Fibroblast of skin of left biceps (primary cell): ENCODE data around the gene MMP14.
A peak's percentile ranks its signal among the peaks of the same experiment; 100 is the strongest.
"Not testable (repeated sequence)": the region's sequence is repeated elsewhere in the genome, so short reads cannot be mapped to it uniquely, and the experiment has no call there.

Experiments
- DNase-seq, 2 experiments: peaks; one replicate each; pipeline ENCODE4 v3.0.0-alpha.2; 2013; ENCODE audit warnings: low read depth in 2 of 2

The MMP14 gene

GRCh38 chr14:22841769-22842168, 5.4 kb downstream of the MMP14 start:
- no peak for DNase-seq

DNA sequence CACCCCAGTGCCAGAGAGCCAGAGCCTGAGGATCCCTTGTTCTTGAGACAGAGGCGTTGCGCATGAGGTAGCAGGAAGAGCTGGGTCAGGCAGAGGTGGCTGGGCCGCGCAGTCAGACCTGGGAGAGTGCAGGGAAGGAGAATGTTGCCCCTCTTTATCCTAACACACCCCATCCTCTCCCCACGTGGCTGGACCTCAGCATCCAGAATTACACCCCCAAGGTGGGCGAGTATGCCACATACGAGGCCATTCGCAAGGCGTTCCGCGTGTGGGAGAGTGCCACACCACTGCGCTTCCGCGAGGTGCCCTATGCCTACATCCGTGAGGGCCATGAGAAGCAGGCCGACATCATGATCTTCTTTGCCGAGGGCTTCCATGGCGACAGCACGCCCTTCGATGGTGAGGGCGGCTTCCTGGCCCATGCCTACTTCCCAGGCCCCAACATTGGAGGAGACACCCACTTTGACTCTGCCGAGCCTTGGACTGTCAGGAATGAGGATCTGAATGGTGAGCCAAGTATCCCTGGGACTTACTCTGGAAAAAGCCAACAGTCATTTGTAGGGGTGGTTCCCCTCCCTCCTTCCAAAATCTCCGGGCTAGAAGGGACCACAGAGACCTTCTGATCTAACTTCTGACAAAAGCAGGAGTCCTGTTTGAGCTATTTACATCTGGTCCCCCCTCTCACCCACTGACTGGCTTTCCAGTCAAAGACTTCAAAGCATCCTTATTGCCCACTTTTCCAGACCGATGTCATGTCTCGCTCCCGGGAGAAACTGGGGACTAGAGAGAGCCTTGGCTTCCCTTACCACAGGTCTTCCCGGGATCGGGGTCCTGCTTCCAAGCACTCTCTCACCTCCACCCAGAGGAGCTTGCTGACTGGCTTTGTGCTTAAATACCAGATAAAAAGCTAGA, 6.1 kb downstream of the MMP14 start:
- DNase-seq: no peak

GRCh38 chr14:22843123-22843925, 6.9 kb downstream of the MMP14 start:
- DNase-seq: no peak

- no peak for DNase-seq
These were observed 8.1 kb downstream of the MMP14 start for GRCh38 chr14:22844221-22845102.

DNA sequence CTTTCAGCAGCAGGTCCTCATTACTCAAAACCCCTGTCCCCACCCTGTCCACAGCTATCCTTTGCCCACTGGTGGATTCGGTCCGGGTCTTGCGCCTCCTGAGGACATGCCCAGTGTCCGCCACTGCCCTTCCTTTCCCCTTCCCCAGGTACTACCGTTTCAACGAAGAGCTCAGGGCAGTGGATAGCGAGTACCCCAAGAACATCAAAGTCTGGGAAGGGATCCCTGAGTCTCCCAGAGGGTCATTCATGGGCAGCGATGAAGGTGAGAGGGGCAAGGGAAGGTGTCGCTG, 8.7 kb downstream of the MMP14 start:
- DNase-seq: no peak

DNA sequence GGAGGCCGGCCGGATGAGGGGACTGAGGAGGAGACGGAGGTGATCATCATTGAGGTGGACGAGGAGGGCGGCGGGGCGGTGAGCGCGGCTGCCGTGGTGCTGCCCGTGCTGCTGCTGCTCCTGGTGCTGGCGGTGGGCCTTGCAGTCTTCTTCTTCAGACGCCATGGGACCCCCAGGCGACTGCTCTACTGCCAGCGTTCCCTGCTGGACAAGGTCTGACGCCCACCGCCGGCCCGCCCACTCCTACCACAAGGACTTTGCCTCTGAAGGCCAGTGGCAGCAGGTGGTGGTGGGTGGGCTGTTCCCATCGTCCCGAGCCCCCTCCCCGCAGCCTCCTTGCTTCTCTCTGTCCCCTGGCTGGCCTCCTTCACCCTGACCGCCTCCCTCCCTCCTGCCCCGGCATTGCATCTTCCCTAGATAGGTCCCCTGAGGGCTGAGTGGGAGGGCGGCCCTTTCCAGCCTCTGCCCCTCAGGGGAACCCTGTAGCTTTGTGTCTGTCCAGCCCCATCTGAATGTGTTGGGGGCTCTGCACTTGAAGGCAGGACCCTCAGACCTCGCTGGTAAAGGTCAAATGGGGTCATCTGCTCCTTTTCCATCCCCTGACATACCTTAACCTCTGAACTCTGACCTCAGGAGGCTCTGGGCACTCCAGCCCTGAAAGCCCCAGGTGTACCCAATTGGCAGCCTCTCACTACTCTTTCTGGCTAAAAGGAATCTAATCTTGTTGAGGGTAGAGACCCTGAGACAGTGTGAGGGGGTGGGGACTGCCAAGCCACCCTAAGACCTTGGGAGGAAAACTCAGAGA, 9.6 kb downstream of the MMP14 start:
- DNase-seq: no peak

- DNase-seq: no peak
These were observed 10.5 kb downstream of the MMP14 start for GRCh38 chr14:22846811-22847307.

DNA sequence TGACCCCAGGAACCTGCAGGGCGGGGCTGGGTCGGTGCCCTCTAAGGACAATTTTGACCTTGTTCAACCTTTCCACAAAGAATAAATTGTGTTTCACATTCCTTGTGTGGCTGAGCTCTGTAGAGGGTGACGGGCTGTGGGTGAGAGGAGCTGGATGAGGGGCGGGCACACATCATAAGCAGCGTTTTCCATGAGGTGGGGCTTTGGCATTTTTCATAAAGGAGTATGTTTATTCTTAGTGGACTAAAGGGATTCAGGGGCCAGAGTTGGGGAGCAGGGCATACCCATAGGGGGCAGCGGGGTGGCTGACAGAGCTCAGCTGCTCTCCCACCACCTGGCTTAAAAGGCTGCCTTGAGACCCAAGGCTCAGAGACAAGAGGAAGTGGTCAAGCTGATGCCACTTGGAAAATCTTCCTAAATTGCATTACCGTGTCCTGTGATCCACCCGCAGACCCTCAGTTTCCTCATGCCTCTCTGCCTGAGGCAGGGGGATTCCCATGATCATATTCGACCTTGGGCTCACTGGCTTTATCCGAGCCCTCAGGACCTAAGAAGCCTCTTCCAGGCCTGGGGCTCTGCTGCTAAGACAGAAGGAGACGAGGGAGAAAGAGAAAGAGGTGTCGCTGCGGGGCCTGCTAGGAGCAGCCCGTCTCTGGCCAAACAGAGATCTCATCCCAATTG, 11.4 kb downstream of the MMP14 start:
- DNase-seq: no peak

DNA sequence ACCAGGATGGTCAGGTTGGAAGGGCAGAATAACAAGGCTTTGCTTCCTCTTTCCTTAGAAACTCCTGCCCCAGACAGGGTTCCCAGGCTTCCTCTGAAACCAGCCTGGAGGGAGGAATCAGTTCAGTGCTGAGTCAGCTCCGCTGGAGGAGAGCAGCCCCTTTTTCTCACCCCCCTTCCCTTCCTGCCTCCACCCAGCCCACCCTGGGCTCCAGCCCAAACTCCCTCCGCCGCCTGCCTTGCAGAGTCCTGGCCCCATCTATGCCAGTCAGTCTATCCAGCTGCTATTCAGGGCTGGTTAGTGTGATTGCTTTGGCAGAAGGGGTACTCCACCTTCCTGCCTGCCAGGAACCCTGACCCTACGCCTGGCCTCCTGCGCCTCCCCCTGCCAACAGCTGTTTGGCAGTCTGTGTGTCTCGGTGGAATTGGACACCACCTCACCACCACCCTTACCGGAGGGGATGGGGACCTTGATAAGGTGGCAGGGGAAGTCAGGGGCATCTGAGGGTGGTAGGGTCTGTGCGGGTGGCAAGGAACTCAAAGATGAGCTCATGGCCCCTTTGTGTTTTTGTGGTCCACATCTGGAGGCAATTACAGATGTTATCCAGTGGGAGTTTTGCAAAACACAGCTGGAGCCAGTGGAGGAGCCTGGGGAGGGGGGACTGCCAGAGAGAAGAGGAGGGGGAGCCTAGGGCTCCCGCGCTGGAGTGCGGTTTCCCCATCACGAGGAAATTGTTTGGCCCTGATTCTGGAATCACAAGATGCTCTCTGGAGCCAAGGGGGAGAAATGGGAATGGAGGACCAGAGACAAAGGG, 12.2 kb downstream of the MMP14 start:
- DNase-seq: peak; percentile 87 to 88

DNA sequence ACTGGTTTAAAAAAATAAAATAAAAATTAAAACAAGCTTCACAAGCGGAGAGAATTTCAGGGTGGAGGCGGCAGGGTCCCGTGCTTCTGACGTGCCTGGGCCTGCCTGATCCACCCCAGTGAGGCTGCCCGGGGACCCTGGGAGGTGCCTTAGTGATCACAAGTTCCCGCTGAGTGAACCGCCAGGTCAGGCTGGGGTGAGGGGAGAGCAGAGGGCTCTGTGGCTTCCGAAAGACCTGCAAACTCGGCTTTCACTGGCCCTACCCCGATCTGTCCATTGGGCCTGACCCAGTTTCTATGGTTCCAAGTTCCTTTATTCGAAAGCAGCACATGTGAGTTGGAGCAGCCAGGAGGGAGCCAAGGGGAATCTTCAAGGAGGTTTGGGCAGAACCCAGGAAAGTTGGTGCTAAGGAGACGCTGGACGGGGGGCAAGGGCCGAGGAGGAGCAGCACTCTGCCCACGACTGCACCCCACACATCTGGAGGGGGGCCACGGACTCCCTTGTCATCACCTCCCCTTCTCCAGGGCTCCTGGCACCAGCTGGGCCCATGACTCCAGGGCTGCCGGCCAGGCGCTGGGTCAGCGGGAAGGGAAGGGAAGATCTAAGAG, 12.9 kb downstream of the MMP14 start:
- no peak for DNase-seq

DNA sequence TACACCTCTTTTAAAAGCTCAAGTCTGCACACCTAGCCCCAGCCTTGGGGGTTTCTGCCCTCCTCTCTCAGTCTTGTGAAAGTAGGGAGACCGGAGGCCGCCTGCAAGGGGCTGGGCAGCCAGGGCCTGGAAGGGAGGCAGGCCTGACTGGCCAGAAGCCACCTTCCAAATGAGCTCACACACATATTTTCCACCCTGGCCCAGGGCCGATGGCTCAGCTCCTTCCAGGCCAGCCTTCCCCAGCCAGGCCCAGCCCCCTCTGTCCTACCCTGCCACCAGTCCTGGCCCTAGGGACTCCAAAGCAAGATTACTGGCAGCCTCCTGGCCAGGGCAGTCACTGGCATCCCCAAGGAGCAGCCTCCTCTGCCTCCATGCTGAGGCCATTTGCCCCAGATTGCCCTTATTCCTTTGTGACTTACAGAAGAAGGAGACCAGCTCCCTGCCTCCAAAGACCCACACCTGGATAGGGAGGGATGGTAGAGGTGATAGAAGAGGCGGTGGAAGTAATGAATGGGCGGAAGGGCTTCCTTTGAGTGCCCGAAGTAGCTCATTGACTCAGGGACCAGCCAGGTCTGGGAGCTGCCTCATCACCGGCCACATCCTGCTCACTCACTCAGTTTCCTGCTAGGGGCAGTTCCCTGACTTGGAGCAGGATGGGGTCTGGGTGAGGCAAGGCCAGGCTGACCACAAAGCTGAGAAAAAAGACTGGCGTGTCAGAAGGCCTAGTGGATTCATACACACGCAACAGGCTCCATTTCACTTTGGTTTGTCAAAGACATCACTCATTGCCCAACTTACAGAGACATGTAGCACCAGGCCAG, 14.8 kb downstream of the MMP14 start:
- DNase-seq: peak in 1 of 2 experiments; percentile 55

- DNase-seq: not testable (repeated sequence)
These were observed 15.8 kb downstream of the MMP14 start for GRCh38 chr14:22852178-22852577.

DNA sequence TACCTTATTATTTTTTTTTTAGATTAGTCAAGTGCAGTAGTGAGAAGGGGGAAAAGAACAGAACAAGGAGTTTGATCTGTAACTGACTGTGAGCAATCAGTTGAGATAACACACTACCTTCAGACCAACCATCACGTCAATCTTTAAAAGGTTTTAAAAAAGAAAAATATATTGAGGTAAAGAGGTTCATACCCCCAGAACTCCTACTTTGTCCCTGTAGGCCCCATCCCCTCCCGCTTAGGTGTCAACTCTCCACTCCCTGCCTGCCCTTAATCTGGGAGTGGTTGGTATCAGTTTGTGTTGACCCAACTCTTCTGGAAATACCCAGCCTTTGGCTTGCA, 16.2 kb downstream of the MMP14 start:
- DNase-seq: no peak

DNA sequence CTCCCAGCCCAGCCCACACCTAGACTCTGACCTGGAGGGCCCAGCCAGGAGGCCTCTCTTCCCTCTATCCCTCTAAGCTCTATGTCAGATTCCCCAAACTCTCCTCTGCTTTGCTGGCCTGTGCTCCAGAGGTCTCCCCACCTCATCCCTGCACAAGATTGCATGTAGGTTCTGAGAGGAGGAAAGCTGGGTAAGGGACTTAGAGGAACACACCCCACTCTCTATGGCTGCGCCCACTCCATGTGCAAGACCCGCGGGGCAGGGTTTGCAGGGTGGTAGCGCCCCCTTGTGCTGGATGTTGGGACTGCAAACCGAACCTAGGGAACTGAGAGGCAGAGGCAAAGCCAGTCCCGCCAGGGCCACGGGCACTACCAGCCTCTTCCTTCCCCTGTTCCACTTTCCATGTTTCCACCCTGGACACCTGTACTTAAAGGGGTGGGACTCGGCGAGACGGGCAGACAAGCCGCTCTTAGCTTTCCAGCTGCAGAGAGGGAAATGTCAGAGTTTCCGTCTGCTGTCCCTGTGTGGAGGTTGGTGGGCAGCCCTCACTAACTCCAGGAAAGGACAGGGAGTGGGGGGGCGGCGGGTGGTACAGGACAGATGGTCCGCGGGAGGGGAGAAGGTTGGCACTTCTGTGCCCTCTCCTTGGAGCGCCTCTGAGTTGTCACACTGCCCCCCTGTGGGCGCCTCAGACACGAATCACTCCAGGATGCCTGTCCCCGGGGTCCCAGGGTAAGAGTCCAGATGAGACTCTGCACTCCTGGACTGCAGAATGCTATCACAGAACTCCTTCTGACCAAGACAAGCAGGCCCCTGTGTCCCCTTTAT, 16.8 kb downstream of the MMP14 start:
- no peak for DNase-seq

DNA sequence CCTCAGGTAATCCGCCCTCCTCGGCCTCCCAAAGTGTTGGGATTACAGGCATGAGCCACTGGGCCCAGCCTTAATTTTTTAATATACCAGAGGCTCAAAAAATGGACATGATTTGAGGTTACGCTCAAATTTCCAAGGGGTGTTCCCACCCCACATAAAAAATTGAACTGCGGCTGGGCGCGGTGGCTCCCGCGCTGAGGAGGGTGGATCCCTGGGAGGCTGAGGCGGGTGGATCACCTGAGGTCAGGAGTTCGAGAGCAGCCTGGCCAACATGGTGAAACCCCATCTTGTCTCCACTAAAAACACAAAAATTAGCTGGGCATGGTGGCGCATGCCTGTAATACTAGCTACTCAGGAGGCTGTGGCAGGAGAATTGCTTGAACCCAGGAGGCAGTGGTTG, 17.9 kb downstream of the MMP14 start:
- DNase-seq: not testable (repeated sequence)

DNA sequence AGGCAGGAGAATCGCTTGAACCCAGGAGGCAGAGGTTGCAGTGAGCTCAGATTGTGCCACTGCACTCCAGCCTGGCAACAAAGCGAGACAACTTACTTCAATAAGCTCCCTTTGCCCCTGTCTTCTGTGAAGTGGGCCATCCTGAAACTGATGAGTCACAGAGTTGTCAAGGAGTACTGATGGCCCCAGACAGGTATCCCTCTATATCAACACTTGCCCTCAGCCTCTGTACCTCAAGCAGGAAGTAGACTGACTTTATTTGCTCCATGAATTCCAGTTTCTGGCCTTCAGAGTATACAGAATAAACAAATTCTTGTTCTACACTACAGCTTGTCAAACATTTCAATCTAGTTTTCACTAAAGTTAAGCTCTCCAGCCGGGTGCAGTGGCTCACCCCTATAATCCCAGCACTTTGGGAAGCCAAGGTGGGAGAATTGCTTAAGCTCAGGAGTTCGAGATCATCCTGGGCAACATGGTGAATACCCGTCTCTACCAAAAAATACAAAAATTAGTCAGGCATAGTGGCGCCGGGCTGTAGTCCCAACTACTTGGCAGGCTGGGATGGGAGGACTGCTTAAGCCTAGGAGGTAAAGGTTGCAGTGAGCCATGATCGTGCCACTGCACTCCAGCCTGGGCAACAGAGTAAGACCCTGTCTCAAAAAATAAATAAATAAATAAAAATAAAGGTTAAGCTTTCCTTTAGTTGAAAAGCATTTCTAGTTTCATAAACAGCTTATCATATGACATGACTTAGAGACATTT, 18.8 kb downstream of the MMP14 start:
- DNase-seq: no peak

DNA sequence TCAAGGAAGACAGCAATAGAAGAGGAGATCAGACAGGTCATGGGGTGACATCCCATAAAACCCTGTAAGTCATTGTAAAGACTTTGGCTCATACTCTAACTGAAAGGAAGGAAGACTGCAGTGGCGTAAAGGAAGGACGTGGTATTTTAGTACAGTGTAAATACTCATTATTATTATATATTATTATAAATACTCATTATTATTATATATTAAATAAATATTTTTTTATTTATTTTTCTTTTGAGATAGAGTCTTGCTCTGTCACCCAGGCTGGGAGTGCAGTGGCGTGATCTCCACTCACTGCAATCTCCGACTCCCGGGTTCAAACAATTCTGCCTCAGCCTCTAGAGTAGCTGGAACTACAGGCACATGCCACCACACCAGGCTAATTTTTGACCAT, 20.0 kb downstream of the MMP14 start:
- DNase-seq: no peak
